Astrocyte of the spinal cord (primary cell): ENCODE results near the gene DMXL1.

ENCODE experiments used
- DNase-seq: peaks from one replicate; pipeline ENCODE4 v3.0.0; 2011; ENCODE audit warnings: low read depth, low spot score
- H3K4me3 ChIP-seq: 2 replicates; pipeline ENCODE4 v1.5.1; 2011; ENCODE audit warnings: low read depth, mild to moderate bottlenecking, low read length, moderate library complexity
- CTCF ChIP-seq: IDR thresholded peaks from 2 replicates; pipeline ENCODE4 v1.5.1; 2012; ENCODE audit warnings: low read depth, mild to moderate bottlenecking, low read length, inconsistent platforms
- in situ Hi-C: cut with HindIII; loops from 2 replicates; pipeline ENCODE4 v1.10.0; 2017; ENCODE audit warnings: low sequenced_read_pairs

DMXL1 gene

GRCh38 chr5:119275146-119275545 is 204.3 kb downstream of the DMXL1 start:
- in situ Hi-C loops = no loop called here
- H3K4me3 ChIP-seq = no peak overlapping the region
- no peak for TF ChIP-seq CTCF
- DNase-seq = peak; percentile 61

- no peak for TF ChIP-seq CTCF
- DNase-seq = no peak
- no peak overlapping the region for H3K4me3 ChIP-seq
- in situ Hi-C loops = no loop called here
These were observed 204.8 kb downstream of the DMXL1 start for GRCh38 chr5:119275601-119276173.

DNA sequence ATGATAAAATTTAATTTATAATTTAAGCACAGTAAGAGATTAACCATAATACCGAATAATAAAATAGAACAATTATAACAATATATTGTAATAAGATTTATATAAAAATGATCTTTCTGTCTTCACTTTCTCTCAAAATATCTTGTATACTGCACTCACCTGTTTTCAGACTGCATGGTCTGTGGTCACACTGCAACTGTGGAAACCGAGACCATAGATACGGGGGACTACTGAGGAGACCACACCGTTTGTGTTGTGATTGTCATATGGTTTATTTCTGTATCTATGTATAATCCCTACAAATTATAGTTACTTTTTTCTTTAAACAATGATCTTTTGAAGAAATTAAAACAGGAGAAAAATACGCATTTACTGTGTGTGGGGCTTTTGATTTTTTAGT is 206.1 kb downstream of the DMXL1 start:
- no peak overlapping the region for H3K4me3 ChIP-seq
- in situ Hi-C loops = no loop called here
- no peak for DNase-seq
- TF ChIP-seq CTCF = no peak

- in situ Hi-C loops = no loop called here
- H3K4me3 ChIP-seq = no peak overlapping the region
- no peak for DNase-seq
- TF ChIP-seq CTCF = no peak
These were observed 208.2 kb downstream of the DMXL1 start for GRCh38 chr5:119279093-119279492.

- H3K4me3 ChIP-seq = no peak overlapping the region
- no peak for TF ChIP-seq CTCF
- DNase-seq = no peak
- in situ Hi-C loops = no loop called here
These were observed 209.5 kb downstream of the DMXL1 start for GRCh38 chr5:119280380-119280779.

DNA sequence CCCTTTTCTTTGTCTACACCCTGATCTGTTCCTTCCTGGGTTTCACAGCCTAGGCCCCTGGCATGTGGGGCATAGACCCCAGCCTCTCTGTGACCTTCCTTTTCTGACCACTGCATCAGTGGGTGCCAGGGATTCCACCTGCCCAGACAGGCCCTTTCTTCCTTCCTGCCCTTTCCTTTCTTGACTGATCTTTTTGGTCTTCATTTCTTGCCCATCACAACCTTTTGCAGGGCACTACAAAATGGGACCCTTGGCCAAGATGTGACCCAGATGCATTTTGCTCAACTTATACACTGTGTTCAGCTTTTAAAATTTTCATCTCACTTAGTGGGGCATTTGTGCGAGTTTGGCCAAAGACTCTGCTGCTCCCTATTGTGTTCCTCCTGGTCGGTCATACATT is 211.7 kb downstream of the DMXL1 start:
- in situ Hi-C loops = no loop called here
- H3K4me3 ChIP-seq = no peak overlapping the region
- DNase-seq = no peak
- TF ChIP-seq CTCF = no peak

- in situ Hi-C loops = no loop called here
- no peak for TF ChIP-seq CTCF
- DNase-seq = no peak
- no peak overlapping the region for H3K4me3 ChIP-seq
These were observed 213.1 kb downstream of the DMXL1 start for GRCh38 chr5:119284031-119284430.
